Small intestine (tissue), 7 donors: ENCODE measurements around the gene HOXA10. TPM values are rescaled to one million over a fixed set of nuclear protein-coding genes. Genes with fewer than 3 reads are reported as not detected.
A peak's percentile ranks its signal among the peaks of the same experiment; 100 is the strongest.

Experiments used
- DNase-seq, 2 donors: peaks; one replicate each; pipeline versions ENCODE4 v3.0.0 to v3.0.0-alpha.2; 2013
- FAIRE-seq: peaks from 2 replicates; lab custom pipeline; 2012; peaks lifted over from hg19 to GRCh38; lab: Jason Lieb, UNC
- H3K27ac ChIP-seq, 3 donors: one replicate each; pipeline ENCODE4 v1.5.1; 2013; ENCODE audit warnings: low read length in 2 of 3, mild to moderate bottlenecking in 2 of 3, control low read depth in 1 of 3, inconsistent platforms in 1 of 3, low read depth in 1 of 3, moderate library complexity in 1 of 3
- H3K27me3 ChIP-seq, 3 donors: one replicate each; pipeline ENCODE4 v1.6.1; 2013; ENCODE audit warnings: low read length in 3 of 3, inconsistent platforms in 1 of 3; ENCODE audit not compliant: control insufficient read depth in 3 of 3, insufficient read depth in 3 of 3
- H3K36me3 ChIP-seq, 3 donors: one replicate each; pipeline ENCODE4 v1.6.1; 2013; ENCODE audit warnings: low read length in 3 of 3, inconsistent platforms in 1 of 3, low read depth in 1 of 3, mild to moderate bottlenecking in 1 of 3, moderate library complexity in 1 of 3; ENCODE audit not compliant: control insufficient read depth in 3 of 3, insufficient read depth in 2 of 3
- H3K4me1 ChIP-seq, 3 donors: one replicate each; pipeline ENCODE4 v1.6.1; 2013; ENCODE audit warnings: low read length in 2 of 3, inconsistent platforms in 1 of 3, low read depth in 1 of 3, mild to moderate bottlenecking in 1 of 3, moderate library complexity in 1 of 3; ENCODE audit not compliant: control insufficient read depth in 3 of 3, insufficient read depth in 2 of 3
- H3K4me3 ChIP-seq, 3 donors: one replicate each; pipeline ENCODE4 v1.5.1; 2013; ENCODE audit warnings: low read length in 3 of 3, control low read depth in 1 of 3, inconsistent platforms in 1 of 3, low read depth in 1 of 3, mild to moderate bottlenecking in 1 of 3, moderate library complexity in 1 of 3
- H3K9me3 ChIP-seq, 2 donors: one replicate each; pipeline ENCODE4 v1.6.1; 2013; ENCODE audit warnings: low read depth in 1 of 2, low read length in 1 of 2; ENCODE audit not compliant: control insufficient read depth in 2 of 2, insufficient read depth in 1 of 2
- WGBS, 3 donors: extraction: QIAGEN DNeasy Blood & Tissue Kit; methylation state at CpG; one replicate each; pipeline ENCODE4 v1.1.7; 2013; 5-methylcytosine and 5-hydroxymethylcytosine counted together
- polyA plus RNA-seq, 4 donors: library from polyadenylated mRNA; stranded (reverse) in 3 of 4; unstranded in 1 of 4; fragments of 200-250 nt in 3 of 4; fragments of 120-200 nt in 1 of 4; gene quantifications; one replicate each; pipeline versions ENCODE4 v1.2.1 to v1.2.3, GENCODE V29; 2013
- donor health status: healthy with polysubstance abuse.
- donor health status: control.
- donor health status: control.
- donor health status: Bipolar disorder and iron deficiency.
- donor health status: healthy.

Gene HOXA10
- polyA plus RNA-seq, 4 donors = 0.06 to 19.8 TPM; not detected in 2

GRCh38 chr7:27143023-27143949 lies 30.8 kb downstream of the HOXA10 start, which contains the start of gene HOXA5:
Gene HOXA5 (minus strand): TSS chr7:27143681. CDS start chr7:27143607, 74 bp downstream.
- no peak for FAIRE-seq
- H3K27me3 ChIP-seq = peaks cover 9 to 59% (median 13%) of the 10 kb centered on the region in 3 donors

GRCh38 chr7:27142580-27143022 lies 31.5 kb downstream of the HOXA10 start:
- Histone ChIP-seq H3K4me1 (peaks cover 0 to 43% (median 2%) of the 10 kb centered on the region in 3 donors), H3K27me3 (peaks cover 9 to 52% (median 13%) of the 10 kb centered on the region in 3 donors), H3K36me3 (peaks cover 0 to 35% (median 0%) of the 10 kb centered on the region in 3 donors), H3K9me3 (no peaks in the 10 kb centered on the region), H3K27ac (peak overlapping the region in 2 of 3 donors; percentile 75 to 94), H3K4me3 (peak overlapping the region; percentile 42 to 64 (median 46))
- FAIRE-seq = no peak
- 14 to 20% (median 17%) methylated on average over 28 to 29 of the region's 29 CpGs for WGBS, 3 donors
- DNase-seq = no peak

More at GRCh38 chr7:27143023-27143949, 30.8 kb downstream of the HOXA10 start, which contains the start of gene HOXA5:
- 14 to 31% (median 24%) methylated on average over 65 to 86 of the region's 86 CpGs for WGBS, 3 donors
- Histone ChIP-seq H3K4me3 (peak within 1 kb of the TSS; percentile 42 to 64 (median 46)), H3K4me1 (peaks cover 0 to 45% (median 2%) of the 10 kb centered on the region in 3 donors), H3K27ac (peak within 1 kb of the TSS in 2 of 3 donors; percentile 75 to 94), H3K36me3 (peaks cover 0 to 35% (median 0%) of the 10 kb centered on the region in 3 donors), H3K9me3 (no peaks in the 10 kb centered on the region)
- DNase-seq = peak; percentile 35 to 89

GRCh38 chr7:27141923-27142579 lies 32.1 kb downstream of the HOXA10 start:
- DNase-seq = no peak
- Histone ChIP-seq H3K9me3 (no peaks in the 10 kb centered on the region), H3K4me1 (peaks cover 0 to 37% (median 2%) of the 10 kb centered on the region in 3 donors), H3K36me3 (peaks cover 0 to 35% (median 0%) of the 10 kb centered on the region in 3 donors), H3K27ac (peak overlapping the region in 2 of 3 donors; percentile 75 to 94), H3K27me3 (peaks cover 9 to 47% (median 13%) of the 10 kb centered on the region in 3 donors), H3K4me3 (peak overlapping the region; percentile 22 to 64 (median 46))
- FAIRE-seq = no peak
- WGBS, 3 donors = 33 to 48% (median 36%) methylated on average over 30 of the region's 30 CpGs

GRCh38 chr7:27141137-27141922 lies 32.8 kb downstream of the HOXA10 start:
- Histone ChIP-seq H3K36me3 (peaks cover 0 to 35% (median 0%) of the 10 kb centered on the region in 3 donors), H3K27ac (peak overlapping the region in 2 of 3 donors; percentile 75 to 94), H3K9me3 (no peaks in the 10 kb centered on the region), H3K4me1 (peaks cover 0 to 43% (median 2%) of the 10 kb centered on the region in 3 donors), H3K4me3 (peak overlapping the region in 1 of 3 donors; percentile 64), H3K27me3 (peaks cover 7 to 40% (median 9%) of the 10 kb centered on the region in 3 donors)
- no peak for DNase-seq
- 62 to 77% (median 64%) methylated on average over 18 of the region's 18 CpGs for WGBS, 3 donors
- no peak for FAIRE-seq

GRCh38 chr7:27140126-27140857 lies 33.8 kb downstream of the HOXA10 start:
- FAIRE-seq (no peak), DNase-seq (peak; percentile 76 to 92)
- H3K4me3 ChIP-seq = peak overlapping the region in 2 of 3 donors; percentile 45 to 53
- 20 to 43% (median 30%) methylated on average over 15 of the region's 15 CpGs for WGBS, 3 donors
- H3K27ac ChIP-seq = peak overlapping the region in 2 of 3 donors; percentile 77 to 81
- H3K9me3 ChIP-seq = no peaks in the 10 kb centered on the region
- peaks cover 0 to 29% (median 0%) of the 10 kb centered on the region in 3 donors for H3K36me3 ChIP-seq
- peaks cover 0 to 51% (median 2%) of the 10 kb centered on the region in 3 donors for H3K4me1 ChIP-seq
- H3K27me3 ChIP-seq = peaks cover 7 to 29% (median 9%) of the 10 kb centered on the region in 3 donors

GRCh38 chr7:27139334-27140125 lies 34.6 kb downstream of the HOXA10 start:
- H3K9me3 ChIP-seq = no peaks in the 10 kb centered on the region
- peaks cover 0 to 51% (median 2%) of the 10 kb centered on the region in 3 donors for H3K4me1 ChIP-seq
- H3K4me3 ChIP-seq = peak overlapping the region; percentile 45 to 53 (median 46)
- H3K36me3 ChIP-seq = peaks cover 0 to 21% (median 0%) of the 10 kb centered on the region in 3 donors
- DNase-seq (peak in 1 of 2 donors; percentile 79), FAIRE-seq (no peak)
- H3K27ac ChIP-seq = peak overlapping the region; percentile 74 to 81 (median 77)
- 12 to 35% (median 29%) methylated on average over 45 to 53 of the region's 53 CpGs for WGBS, 3 donors
- peaks cover 5 to 22% (median 9%) of the 10 kb centered on the region in 3 donors for H3K27me3 ChIP-seq
